Gastroesophageal sphincter (tissue), 3 donors: ENCODE measurements around the gene DIS3L.

Experiments used
- EP300 ChIP-seq: sonication (generic); formaldehyde crosslinking; IDR thresholded peaks from one replicate; pipeline ENCODE4 v1.6.1; 2017; ENCODE audit warnings: antibody characterized with exemption, mild to moderate bottlenecking
- POLR2AphosphoS5 ChIP-seq: sonication (generic); formaldehyde crosslinking; IDR thresholded peaks from one replicate; pipeline ENCODE4 v1.6.1; 2017; ENCODE audit warnings: antibody characterized with exemption
- TF ChIP-seq, protein P1 (sequence below), 4 experiments: fragments of 200-600 bp in 2 of 4; fragments of 450-650 bp in 2 of 4; sonication (generic) in 1 of 4; IDR thresholded peaks; one replicate each; pipeline ENCODE4 v1.5.1; 2017 to 2019; ENCODE audit warnings: antibody characterized with exemption in 4 of 4, mild to moderate bottlenecking in 2 of 4, moderate library complexity in 2 of 4

GRCh38 chr15:66309828-66310227 is 16.5 kb downstream of the DIS3L start:
- TF ChIP-seq, protein P1, sequence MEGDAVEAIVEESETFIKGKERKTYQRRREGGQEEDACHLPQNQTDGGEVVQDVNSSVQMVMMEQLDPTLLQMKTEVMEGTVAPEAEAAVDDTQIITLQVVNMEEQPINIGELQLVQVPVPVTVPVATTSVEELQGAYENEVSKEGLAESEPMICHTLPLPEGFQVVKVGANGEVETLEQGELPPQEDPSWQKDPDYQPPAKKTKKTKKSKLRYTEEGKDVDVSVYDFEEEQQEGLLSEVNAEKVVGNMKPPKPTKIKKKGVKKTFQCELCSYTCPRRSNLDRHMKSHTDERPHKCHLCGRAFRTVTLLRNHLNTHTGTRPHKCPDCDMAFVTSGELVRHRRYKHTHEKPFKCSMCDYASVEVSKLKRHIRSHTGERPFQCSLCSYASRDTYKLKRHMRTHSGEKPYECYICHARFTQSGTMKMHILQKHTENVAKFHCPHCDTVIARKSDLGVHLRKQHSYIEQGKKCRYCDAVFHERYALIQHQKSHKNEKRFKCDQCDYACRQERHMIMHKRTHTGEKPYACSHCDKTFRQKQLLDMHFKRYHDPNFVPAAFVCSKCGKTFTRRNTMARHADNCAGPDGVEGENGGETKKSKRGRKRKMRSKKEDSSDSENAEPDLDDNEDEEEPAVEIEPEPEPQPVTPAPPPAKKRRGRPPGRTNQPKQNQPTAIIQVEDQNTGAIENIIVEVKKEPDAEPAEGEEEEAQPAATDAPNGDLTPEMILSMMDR (IDR thresholded peaks at IDR 0.05) = no peak
- TF ChIP-seq POLR2AphosphoS5 (no peak), EP300 (no peak)
